Ishikawa (cell line): ENCODE results near the gene MR1.

ENCODE experiments used
- EGR1 ChIP-seq: IDR thresholded peaks from 2 replicates; pipeline ENCODE4 v1.6.1; 2012
- EP300 ChIP-seq: IDR thresholded peaks from 2 replicates; pipeline ENCODE4 v1.6.1; 2012; ENCODE audit warnings: borderline replicate concordance
- TCF12 ChIP-seq: IDR thresholded peaks from 2 replicates; pipeline ENCODE4 v1.6.1; 2012; ENCODE audit warnings: low read depth
- TEAD4 ChIP-seq: IDR thresholded peaks from 2 replicates; pipeline ENCODE4 v1.6.1; 2012
- TF ChIP-seq, protein P1 (sequence below): IDR thresholded peaks from 2 replicates; pipeline ENCODE4 v1.6.1; 2012

DNA sequence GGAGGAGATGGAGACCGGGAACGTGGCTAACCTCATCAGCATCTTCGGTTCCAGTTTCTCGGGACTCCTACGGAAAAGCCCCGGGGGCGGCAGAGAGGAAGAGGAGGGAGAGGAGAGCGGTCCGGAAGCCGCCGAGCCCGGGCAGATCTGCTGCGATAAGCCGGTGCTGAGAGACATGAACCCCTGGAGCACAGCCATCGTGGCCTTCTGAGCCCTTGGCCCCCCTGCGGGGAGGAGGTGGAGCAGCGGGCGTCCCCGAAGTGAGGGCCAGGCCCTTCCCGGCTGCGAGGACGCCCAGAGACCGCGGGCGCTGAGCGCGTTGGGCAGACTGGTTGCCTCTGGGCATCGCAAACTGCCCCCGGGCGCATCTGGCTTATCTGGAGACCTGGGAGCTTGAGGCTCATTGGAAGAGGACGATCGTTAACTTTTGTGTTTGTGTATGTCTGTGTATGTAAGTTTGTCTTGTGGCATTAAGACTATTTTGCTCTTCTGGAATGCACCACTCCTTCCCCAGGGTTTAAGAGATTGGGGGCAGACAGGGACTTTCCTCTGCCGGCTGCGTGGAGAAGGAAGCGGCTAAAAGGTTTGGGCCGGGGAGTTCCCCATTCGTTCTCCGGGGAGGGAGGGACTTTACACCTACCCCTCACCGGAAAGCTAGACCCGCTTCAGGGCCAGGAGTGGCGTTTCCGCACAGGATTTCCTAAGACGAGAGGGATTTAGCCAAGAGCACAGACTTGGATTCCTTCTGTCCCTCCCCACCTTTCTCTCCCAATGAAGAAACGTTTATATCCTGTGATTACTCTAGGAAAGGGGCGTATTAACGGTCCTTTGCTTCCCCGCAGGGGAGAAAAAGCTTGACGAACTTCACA, 56.1 kb downstream of the MR1 start:
- no peak for TF ChIP-seq EP300
- TF ChIP-seq TEAD4, result no peak
- TF ChIP-seq TCF12, result no peak
- TF ChIP-seq, protein P1, sequence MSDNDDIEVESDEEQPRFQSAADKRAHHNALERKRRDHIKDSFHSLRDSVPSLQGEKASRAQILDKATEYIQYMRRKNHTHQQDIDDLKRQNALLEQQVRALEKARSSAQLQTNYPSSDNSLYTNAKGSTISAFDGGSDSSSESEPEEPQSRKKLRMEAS, result no peak
- TF ChIP-seq EGR1, result no peak
